Stimulated activated CD8-positive, alpha-beta memory T cell treated with anti-CD3 and anti-CD28 coated beads, Interleukin-7, amount 100 ng/mL, for 48 hours (primary cell): Measurements from ENCODE around the gene BAZ1A.
A peak's percentile ranks its signal among the peaks of the same experiment; 100 is the strongest.

Experiments
- DNase-seq, 2 donors: peaks; one replicate each; pipeline ENCODE4 v3.0.0-alpha.2; 2020; ENCODE audit warnings: low read depth in 1 of 2; ENCODE audit errors: extremely low read depth in 1 of 2

BAZ1A gene, protein sequence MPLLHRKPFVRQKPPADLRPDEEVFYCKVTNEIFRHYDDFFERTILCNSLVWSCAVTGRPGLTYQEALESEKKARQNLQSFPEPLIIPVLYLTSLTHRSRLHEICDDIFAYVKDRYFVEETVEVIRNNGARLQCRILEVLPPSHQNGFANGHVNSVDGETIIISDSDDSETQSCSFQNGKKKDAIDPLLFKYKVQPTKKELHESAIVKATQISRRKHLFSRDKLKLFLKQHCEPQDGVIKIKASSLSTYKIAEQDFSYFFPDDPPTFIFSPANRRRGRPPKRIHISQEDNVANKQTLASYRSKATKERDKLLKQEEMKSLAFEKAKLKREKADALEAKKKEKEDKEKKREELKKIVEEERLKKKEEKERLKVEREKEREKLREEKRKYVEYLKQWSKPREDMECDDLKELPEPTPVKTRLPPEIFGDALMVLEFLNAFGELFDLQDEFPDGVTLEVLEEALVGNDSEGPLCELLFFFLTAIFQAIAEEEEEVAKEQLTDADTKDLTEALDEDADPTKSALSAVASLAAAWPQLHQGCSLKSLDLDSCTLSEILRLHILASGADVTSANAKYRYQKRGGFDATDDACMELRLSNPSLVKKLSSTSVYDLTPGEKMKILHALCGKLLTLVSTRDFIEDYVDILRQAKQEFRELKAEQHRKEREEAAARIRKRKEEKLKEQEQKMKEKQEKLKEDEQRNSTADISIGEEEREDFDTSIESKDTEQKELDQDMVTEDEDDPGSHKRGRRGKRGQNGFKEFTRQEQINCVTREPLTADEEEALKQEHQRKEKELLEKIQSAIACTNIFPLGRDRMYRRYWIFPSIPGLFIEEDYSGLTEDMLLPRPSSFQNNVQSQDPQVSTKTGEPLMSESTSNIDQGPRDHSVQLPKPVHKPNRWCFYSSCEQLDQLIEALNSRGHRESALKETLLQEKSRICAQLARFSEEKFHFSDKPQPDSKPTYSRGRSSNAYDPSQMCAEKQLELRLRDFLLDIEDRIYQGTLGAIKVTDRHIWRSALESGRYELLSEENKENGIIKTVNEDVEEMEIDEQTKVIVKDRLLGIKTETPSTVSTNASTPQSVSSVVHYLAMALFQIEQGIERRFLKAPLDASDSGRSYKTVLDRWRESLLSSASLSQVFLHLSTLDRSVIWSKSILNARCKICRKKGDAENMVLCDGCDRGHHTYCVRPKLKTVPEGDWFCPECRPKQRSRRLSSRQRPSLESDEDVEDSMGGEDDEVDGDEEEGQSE (N-terminal part only)

DNA sequence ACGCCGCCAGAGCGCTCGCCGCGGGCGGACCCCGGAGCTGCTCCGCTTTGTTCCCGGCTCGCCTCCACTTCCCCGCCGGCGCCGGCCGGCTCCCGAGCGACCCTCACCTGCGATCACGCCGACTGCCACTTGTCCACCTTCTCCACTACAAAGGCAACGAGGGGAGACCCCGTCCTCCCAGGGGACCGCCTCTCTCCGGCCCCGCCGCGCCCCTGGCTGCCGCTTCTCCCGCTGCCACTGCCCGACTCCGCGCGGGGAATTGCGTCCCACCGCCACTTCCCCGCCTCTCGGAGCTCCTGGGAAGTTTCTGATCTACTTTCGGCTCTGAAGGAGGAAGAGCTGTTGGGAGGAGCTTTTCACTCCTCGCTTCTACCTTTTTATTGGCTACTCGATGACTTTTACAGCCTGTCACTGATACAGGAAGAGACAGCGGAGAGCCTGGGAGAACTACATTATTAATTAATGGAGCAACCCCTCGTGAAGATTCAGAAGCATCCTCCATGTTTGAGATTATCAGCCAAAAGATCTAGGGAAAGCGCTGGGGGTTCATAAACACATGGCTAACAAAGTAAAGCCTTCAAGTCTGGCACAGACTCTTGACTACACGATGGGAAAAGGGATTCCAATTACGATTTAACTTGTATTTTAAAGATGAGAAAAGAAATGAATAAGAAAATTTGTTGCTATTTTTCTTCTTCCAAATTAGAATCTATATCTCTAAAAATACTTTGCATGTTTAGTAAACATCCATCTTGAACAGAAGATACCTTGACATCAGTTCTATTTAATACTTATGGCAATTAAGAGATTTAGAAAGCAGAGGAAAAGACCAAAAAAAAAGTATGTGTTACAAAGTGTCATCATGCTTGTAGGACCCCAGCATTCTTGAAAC is at the start of gene BAZ1A:
Gene BAZ1A (minus strand): TSS at position 330 of the 892 bp plus-strand sequence. CDS start 756 bp downstream, outside the sequence.
- peak in 1 of 2 donors; percentile 15 for DNase-seq

DNA sequence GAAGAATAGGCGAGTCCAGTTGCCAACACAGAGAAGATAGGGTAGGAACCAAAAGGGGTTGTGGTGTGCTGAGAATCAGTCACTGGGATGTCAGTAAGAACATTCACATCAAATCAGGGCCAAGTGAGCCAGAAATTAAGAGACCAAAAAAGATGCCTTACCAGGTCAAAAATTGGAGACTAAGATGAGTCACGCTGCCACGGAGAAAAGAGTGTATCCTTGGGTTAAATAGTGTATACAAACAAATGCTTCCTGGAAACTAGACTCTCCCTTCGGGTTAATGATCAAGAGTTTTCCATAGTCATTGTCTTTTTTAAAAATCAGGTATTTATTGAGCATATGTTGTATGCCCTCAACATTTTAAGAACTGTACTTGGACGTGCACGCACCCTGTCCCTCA is 45.2 kb upstream of the BAZ1A start:
- no peak for DNase-seq

DNA sequence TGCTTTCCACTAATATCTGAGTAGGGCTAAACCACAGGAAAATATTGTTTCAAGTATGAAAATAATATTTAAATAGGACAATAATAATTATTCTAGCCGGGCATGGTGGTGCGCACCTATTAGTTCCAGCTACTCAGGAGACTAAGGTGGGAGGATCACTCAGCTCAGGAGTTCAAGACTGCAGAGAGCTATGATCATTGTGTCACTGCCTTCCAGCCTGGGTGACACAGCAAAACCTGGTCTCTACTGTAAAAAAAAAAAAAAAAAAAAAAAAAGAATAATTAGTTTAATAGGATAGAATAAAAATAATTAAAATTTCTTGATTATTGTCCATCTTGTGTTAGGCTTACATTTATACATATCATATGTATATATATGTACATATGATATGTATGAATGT is 38.5 kb upstream of the BAZ1A start:
- DNase-seq = no peak

GRCh38 chr14:34912966-34913365 is 37.8 kb upstream of the BAZ1A start:
- DNase-seq = no peak

GRCh38 chr14:34912182-34912581 is 37.0 kb upstream of the BAZ1A start:
- no peak for DNase-seq

- DNase-seq = no peak
Observed at GRCh38 chr14:34911209-34912150, 36.3 kb upstream of the BAZ1A start.

- no peak for DNase-seq
Observed at GRCh38 chr14:34906287-34906686, 31.1 kb upstream of the BAZ1A start.

DNA sequence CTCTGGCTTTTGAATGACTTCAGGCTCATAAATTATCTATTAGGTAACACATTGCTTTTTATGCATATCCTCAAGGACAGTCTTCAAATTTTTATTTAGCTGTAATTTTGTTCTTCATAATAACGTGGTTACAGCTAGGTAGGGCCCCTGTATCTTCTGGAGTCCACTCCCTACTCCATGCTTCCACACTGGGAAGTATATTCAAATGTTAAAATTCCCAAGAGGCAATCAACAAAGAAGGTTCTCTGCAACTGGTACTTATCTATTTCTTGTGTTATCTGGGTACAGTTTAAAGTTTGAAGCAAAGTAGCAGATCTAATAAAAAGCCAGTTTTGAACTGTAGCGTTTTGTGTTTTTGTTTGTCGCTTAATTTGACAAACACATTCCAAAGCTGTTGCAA is 20.1 kb upstream of the BAZ1A start:
- no peak for DNase-seq

GRCh38 chr14:34890937-34891336 is 15.8 kb upstream of the BAZ1A start:
- DNase-seq = no peak

DNA sequence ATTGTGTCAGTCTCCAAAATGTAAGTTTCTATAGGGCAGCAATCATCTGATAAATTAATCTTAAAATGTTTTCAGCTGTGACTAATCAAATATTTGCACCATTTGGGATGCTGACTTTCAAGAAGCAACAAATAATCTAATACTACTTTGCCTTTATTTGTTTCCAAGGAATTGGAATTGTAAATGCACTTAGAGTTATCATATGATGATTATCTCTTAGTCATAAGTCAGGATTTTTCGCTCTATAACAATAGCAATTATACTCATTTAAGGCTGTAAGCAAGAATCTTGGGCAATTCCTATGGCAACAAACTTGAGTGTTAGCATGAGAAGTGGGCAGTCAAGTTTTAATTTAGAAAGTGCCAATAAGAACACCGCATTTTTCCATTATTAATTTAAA is 13.0 kb upstream of the BAZ1A start:
- DNase-seq = no peak

GRCh38 chr14:34883954-34884353 is 8.8 kb upstream of the BAZ1A start:
- DNase-seq = no peak

DNA sequence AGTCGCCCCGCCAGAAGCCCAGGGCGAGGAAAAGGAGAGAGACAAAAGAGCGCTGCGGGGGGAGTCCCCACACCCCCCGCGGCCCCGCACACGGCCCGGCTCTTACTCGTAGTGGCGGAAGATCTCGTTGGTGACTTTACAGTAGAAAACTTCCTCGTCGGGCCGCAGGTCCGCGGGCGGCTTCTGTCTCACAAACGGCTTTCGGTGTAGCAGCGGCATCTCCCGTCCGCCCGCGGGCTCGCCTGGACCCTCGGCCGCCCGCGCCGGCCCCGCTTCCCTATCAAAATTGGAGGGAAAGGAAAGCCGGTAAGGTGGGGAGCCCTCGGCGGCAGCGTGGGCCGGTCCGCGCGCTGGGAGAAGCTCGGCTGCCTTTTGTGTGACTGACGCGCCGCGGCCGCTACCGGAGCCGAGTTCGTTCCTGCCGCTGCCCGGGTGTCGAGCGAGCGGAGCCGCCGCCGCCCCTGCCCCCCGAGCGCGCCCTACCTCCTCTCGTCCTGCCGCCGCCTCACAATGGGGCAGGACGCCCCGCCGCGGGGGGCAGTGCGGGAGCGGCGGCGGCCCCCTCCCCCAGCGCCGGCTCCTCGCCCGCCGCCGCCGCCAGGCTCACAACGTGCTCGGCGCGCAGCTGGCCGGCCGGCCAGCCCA is 652 bp downstream of the BAZ1A start:
- peak in 1 of 2 donors; percentile 19 for DNase-seq

DNA sequence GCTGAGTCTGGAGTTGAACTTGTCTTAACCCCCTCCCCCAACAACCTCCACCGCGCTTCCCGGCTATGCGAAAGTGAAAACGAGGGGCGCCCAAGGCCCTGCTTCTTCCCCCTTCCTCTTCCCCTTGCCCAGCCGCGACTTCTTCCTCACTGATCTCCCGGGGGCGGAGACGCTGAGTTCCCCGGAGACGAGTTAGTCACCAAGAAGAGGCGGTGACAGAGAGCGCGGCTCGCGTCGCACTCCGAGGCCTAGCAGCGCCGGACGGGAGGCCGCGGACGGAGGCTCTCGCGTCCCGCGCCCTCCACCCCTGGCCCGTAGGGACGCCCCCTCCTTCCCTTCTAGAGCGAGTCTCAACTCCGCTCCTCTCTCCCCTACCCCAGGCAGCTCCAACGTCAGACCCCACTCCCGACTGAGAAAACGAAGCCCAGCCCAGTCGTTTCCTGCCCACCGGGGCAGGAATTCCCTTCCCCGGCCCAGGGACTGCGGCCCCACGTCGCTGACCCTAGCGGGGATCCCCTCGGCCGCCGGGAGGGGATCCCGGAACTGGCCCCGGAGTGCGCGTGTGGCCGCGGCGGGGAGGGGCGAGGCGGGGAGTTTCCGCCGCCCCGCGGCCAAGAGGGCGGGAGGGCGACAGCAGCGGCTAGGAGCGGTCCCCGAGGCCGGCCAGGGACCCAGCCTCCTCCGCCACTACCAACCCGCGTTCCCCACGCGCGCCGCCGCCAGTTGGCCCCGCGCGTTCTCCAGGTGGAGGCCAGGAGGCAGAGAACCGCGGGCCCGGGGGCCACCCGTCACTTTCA is 1.4 kb downstream of the BAZ1A start:
- DNase-seq = peak; percentile 73 to 88

DNA sequence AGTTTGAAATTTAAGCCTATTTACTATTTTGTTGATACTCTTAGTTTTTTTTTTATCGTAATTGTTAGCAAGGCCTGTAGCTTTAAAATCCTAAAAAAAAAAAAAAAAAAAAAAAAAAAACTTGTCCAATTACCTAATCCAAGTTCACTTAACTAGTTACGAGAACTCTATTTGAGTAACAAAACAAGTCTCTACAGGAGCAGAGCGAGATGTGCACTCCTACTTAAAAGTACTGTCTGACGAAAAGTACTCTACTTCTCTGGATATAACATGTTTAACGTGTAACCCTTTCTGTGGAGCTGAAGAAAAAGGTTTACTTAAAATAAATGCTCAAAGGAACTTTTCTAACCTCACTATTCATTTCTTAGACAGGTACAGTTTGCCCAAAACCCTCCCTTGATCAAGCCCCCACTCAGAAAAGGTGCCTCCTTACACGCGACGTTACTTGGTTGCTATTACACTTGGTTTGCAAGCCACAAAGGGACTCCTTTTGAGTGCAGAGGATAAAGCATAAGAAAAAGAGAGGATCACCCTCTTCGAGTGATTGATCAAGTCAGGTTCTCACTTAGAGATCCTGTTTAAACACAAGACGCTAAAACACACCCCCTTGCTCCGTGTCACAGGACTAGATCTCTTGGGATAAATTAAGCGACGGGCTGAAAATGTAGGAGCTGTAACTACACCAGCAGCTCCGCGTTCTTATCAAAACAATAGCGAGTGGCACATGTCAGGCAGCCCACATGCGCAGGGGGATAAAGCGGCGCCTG is 2.2 kb downstream of the BAZ1A start:
- DNase-seq = no peak

DNA sequence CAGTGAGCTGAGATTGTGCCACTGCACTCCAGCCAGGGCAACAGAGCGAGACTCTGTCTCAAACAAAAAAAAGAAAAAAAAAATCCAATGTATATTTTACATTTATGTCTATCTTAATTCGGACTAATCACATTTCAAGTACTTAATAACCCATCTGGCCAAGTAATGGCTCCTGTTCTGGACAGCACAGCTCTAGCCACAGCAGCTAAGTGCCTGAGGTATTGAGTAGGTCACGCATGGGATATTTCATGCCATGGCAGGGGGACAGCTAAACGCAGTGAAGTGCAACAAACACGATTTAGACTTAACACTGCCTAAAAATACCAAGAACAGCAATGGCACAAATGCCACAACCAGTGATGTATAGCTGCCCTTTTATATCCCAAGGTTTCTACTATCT is 8.0 kb downstream of the BAZ1A start:
- no peak for DNase-seq

- no peak for DNase-seq
Observed at GRCh38 chr14:34865889-34866574, 9.1 kb downstream of the BAZ1A start.
